ENCODE measurements around the gene FAM20C. TPM values are rescaled to one million over a fixed set of nuclear protein-coding genes. Genes with fewer than 3 reads are reported as not detected.

FAM20C gene
- total RNA-seq, 1 donor from 2014 or later, result 42.9 TPM

GRCh38 chr7:278081-278480, 85.7 kb downstream of the FAM20C start:
- Histone ChIP-seq H3K36me3 (no peaks in the 10 kb centered on the region), H3K4me3 (no peak overlapping the region), H3K27ac (no peak overlapping the region), H3K9me3 (peaks cover 3% of the 10 kb centered on the region), H3K4me1 (no peaks in the 10 kb centered on the region), H3K27me3 (ENCODE audit: low read depth) (peaks cover 11% of the 10 kb centered on the region)
- intact Hi-C loops (cut with DNase I), result no loop called here
- DNase-seq, result no peak
- no peak for TF ChIP-seq CTCF (IDR thresholded peaks at IDR 0.05)
- no peak for ATAC-seq

DNA sequence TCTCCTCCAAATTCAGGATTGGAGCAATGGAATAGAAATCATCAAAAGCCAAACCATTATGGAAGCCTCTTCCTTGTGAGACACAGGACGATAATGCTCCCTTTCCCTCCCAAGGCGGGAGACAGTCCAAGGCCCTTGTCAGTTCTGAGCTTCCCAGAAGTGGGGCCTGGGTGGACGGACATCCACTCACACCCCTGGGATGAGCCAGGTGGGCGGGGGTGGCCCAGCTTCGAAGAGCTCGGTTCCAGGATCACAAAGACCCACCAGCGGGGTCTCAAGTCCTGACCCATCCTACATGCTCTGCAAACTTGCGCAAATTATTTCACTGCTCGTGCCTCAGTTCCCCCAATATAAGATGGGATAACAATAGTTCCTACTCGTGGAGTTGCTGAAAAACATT, 87.5 kb downstream of the FAM20C start:
- Histone ChIP-seq H3K27me3 (ENCODE audit: low read depth) (peaks cover 14% of the 10 kb centered on the region), H3K36me3 (no peaks in the 10 kb centered on the region), H3K27ac (no peak overlapping the region), H3K4me3 (no peak overlapping the region), H3K9me3 (no peaks in the 10 kb centered on the region), H3K4me1 (no peaks in the 10 kb centered on the region)
- ATAC-seq (no peak), DNase-seq (no peak)
- TF ChIP-seq CTCF (IDR thresholded peaks at IDR 0.05), result no peak
- intact Hi-C loops (cut with DNase I), result no loop called here

DNA sequence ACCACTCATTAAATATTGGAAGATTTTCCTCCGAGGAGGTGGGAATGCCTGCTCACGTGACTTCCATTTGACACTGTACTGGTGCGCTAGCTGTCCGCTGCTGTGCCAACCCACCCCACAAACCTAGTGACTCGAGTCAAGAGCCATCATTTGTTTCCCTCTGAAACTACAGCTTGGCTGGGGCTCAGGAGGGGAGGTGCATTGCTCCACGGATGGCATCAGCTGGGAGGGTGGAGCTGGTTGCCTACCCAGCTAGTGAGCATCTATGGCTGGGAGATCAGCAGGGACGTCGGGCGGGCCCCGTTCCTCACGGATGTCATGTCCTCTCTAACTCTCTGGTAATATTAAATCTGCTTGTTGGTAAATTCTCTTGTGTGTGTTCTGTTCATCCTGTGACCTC, 88.1 kb downstream of the FAM20C start:
- no peak for TF ChIP-seq CTCF (IDR thresholded peaks at IDR 0.05)
- no peak for ATAC-seq

DNA sequence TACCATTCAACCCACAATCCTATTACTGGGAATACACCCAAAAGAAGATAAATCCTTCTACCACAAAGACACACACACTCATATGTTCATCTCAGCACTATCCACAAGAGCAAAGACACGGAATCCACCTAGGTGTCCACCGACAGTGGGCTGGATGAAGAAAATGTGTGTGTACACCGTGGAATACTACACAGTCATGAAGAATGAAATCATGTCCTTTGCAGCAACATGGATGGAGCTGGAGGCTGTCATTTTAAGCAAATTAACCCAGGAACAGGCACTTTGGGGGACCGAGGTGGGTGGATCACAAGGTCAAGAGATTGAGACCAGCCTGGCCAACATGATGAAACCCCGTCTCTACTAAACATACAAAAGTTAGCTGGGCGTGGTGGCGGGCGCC, 89.3 kb downstream of the FAM20C start:
- intact Hi-C loops (cut with DNase I), result no loop called here

More for the DNA sequence above, 88.1 kb downstream of the FAM20C start:
- Histone ChIP-seq H3K4me1 (no peaks in the 10 kb centered on the region), H3K27ac (no peak overlapping the region), H3K4me3 (no peak overlapping the region), H3K27me3 (ENCODE audit: low read depth) (peaks cover 21% of the 10 kb centered on the region), H3K9me3 (no peaks in the 10 kb centered on the region), H3K36me3 (no peaks in the 10 kb centered on the region)
- DNase-seq, result peak; percentile 15
- intact Hi-C loops (cut with DNase I), result no loop called here

GRCh38 chr7:282621-283020, 90.2 kb downstream of the FAM20C start:
- peaks cover 29% of the 10 kb centered on the region for H3K27me3 ChIP-seq (ENCODE audit: low read depth)
- ATAC-seq, result peak in 1 of 2 donors; percentile 19
- no peak overlapping the region for H3K4me3 ChIP-seq
- peak; percentile 23 for DNase-seq
- H3K36me3 ChIP-seq, result no peaks in the 10 kb centered on the region
- no peak for TF ChIP-seq CTCF (IDR thresholded peaks at IDR 0.05)
- H3K4me1 ChIP-seq, result no peaks in the 10 kb centered on the region
- no peaks in the 10 kb centered on the region for H3K9me3 ChIP-seq
- no peak overlapping the region for H3K27ac ChIP-seq
- intact Hi-C loops (cut with DNase I), result no loop called here

More for the DNA sequence above, 89.3 kb downstream of the FAM20C start:
- Histone ChIP-seq H3K4me3 (no peak overlapping the region), H3K27me3 (ENCODE audit: low read depth) (peaks cover 29% of the 10 kb centered on the region), H3K36me3 (no peaks in the 10 kb centered on the region), H3K27ac (no peak overlapping the region), H3K9me3 (no peaks in the 10 kb centered on the region), H3K4me1 (no peaks in the 10 kb centered on the region)
- no peak for TF ChIP-seq CTCF (IDR thresholded peaks at IDR 0.05)
- ATAC-seq (no peak), DNase-seq (peak; percentile 14)

Data from lower lobe of right lung (tissue), 2 donors.